Cardiac septum (tissue), 1 donor: ENCODE measurements around the gene ADGRF3. TPM values are rescaled to one million over a fixed set of nuclear protein-coding genes. Genes with fewer than 3 reads are reported as not detected.
A peak's percentile ranks its signal among the peaks of the same experiment; 100 is the strongest.
"Not testable (repeated sequence)": the region's sequence is repeated elsewhere in the genome, so short reads cannot be mapped to it uniquely, and the experiment has no call there.

ENCODE experiments used
- DNase-seq: peaks from one replicate; pipeline ENCODE4 v3.0.0-alpha.2; 2020; ENCODE audit warnings: low spot score
- intact Hi-C: fragments of 100-400 bp; cut with DNase I; formaldehyde crosslinking; loops from one replicate; pipeline ENCODE4 v1.14.0; 2022
- long read RNA-seq: library from polyadenylated mRNA; unstranded; transcript quantifications from one replicate; pipeline ENCODE4 v2.0.0, GENCODE V29; 2021
- total RNA-seq: library from RNA; stranded (reverse); fragmentation: NEBNext Ultra II Directional; extraction: Animal tissue kit (Norgen Biotek cat#: 25700); gene quantifications from one replicate; pipeline ENCODE4 v1.2.1, GENCODE V29; 2021
- donor health status: DM: no; HTN: no; CAD: no.

The ADGRF3 gene
- 0.51 TPM for total RNA-seq
- long read RNA-seq, partial matches to known transcripts: 0 of 1 reads
- long read RNA-seq, other reads (novel, unspliced or antisense): 1 of 1 reads

- intact Hi-C loops: loop anchor here (10.0 kb wide), 1 partner anchor 228 kb away; no protein-coding TSS in a partner anchor
- DNase-seq: peak; percentile 87
Measured at GRCh38 chr2:26346454-26347053, at the start of gene ADGRF3. Gene ADGRF3, minus strand, starts transcription at chr2:26346789. Its CDS starts 555 bp downstream, at chr2:26346234.

- intact Hi-C loops: no loop called here
- no peak for DNase-seq
Measured at GRCh38 chr2:26395394-26395793, 48.8 kb upstream of the ADGRF3 start.

GRCh38 chr2:26394694-26395093 is 48.1 kb upstream of the ADGRF3 start:
- intact Hi-C loops: no loop called here
- DNase-seq: no peak

GRCh38 chr2:26387189-26387588 is 40.6 kb upstream of the ADGRF3 start:
- intact Hi-C loops: no loop called here
- DNase-seq: no peak

GRCh38 chr2:26384597-26384996 is 38.0 kb upstream of the ADGRF3 start:
- no peak for DNase-seq
- intact Hi-C loops: no loop called here

- DNase-seq: no peak
- intact Hi-C loops: no loop called here
Measured at GRCh38 chr2:26384183-26384582, 37.6 kb upstream of the ADGRF3 start.

- intact Hi-C loops: no loop called here
- no peak for DNase-seq
Measured at GRCh38 chr2:26382564-26382963, 36.0 kb upstream of the ADGRF3 start.

- DNase-seq: no peak
Measured at GRCh38 chr2:26380281-26380680, 33.7 kb upstream of the ADGRF3 start.

GRCh38 chr2:26376799-26377198 is 30.2 kb upstream of the ADGRF3 start:
- intact Hi-C loops: no loop called here

More at GRCh38 chr2:26380281-26380680, 33.7 kb upstream of the ADGRF3 start:
- intact Hi-C loops: no loop called here

GRCh38 chr2:26370909-26371308 is 24.3 kb upstream of the ADGRF3 start:
- DNase-seq, intact Hi-C loops: not testable (repeated sequence)

More at GRCh38 chr2:26376799-26377198, 30.2 kb upstream of the ADGRF3 start:
- no peak for DNase-seq

- DNase-seq, intact Hi-C loops: not testable (repeated sequence)
Measured at GRCh38 chr2:26369664-26370063, 23.1 kb upstream of the ADGRF3 start.

GRCh38 chr2:26366957-26367356 is 20.4 kb upstream of the ADGRF3 start:
- DNase-seq: no peak

GRCh38 chr2:26364669-26365068 is 18.1 kb upstream of the ADGRF3 start:
- intact Hi-C loops: no loop called here
- DNase-seq: no peak

More at GRCh38 chr2:26366957-26367356, 20.4 kb upstream of the ADGRF3 start:
- intact Hi-C loops: no loop called here

- DNase-seq: no peak
- intact Hi-C loops: no loop called here
Measured at GRCh38 chr2:26363958-26364357, 17.4 kb upstream of the ADGRF3 start.

GRCh38 chr2:26363323-26363722 is 16.7 kb upstream of the ADGRF3 start:
- intact Hi-C loops: no loop called here
- no peak for DNase-seq

- intact Hi-C loops: no loop called here
- DNase-seq: no peak
Measured at GRCh38 chr2:26359886-26360473, 13.4 kb upstream of the ADGRF3 start.

- intact Hi-C loops: no loop called here
- no peak for DNase-seq
Measured at GRCh38 chr2:26356771-26357170, 10.2 kb upstream of the ADGRF3 start.

- intact Hi-C loops: no loop called here
- DNase-seq: no peak
Measured at GRCh38 chr2:26356111-26356510, 9.5 kb upstream of the ADGRF3 start.

- intact Hi-C loops: no loop called here
- no peak for DNase-seq
Measured at GRCh38 chr2:26355038-26355995, 8.7 kb upstream of the ADGRF3 start.

GRCh38 chr2:26354469-26354868 is 7.9 kb upstream of the ADGRF3 start:
- intact Hi-C loops, DNase-seq: not testable (repeated sequence)
